A549 (cell line): ENCODE measurements around the gene FKBP1A.

ENCODE experiments used
- TF ChIP-seq, protein P1 (sequence below): fragments of 150-350 bp; IDR thresholded peaks from 2 replicates; pipeline ENCODE4 v1.6.1; 2014; ENCODE audit warnings: low read depth, mild to moderate bottlenecking, low read length
- TF ChIP-seq, protein P2 (sequence below): fragments of >200 bp; sonication (Bioruptor Twin); formaldehyde crosslinking; IDR thresholded peaks from 3 replicates; pipeline ENCODE4 v1.5.1; 2016
- TF ChIP-seq, protein P3 (sequence below): fragments of 450-650 bp; IDR thresholded peaks from 2 replicates; pipeline ENCODE4 v1.6.1; 2014; ENCODE audit warnings: antibody characterized with exemption

GRCh38 chr20:1429143-1429728 lies 36.4 kb upstream of the FKBP1A start:
- TF ChIP-seq, protein P1, sequence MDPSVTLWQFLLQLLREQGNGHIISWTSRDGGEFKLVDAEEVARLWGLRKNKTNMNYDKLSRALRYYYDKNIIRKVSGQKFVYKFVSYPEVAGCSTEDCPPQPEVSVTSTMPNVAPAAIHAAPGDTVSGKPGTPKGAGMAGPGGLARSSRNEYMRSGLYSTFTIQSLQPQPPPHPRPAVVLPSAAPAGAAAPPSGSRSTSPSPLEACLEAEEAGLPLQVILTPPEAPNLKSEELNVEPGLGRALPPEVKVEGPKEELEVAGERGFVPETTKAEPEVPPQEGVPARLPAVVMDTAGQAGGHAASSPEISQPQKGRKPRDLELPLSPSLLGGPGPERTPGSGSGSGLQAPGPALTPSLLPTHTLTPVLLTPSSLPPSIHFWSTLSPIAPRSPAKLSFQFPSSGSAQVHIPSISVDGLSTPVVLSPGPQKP = no peak
- TF ChIP-seq, protein P2, sequence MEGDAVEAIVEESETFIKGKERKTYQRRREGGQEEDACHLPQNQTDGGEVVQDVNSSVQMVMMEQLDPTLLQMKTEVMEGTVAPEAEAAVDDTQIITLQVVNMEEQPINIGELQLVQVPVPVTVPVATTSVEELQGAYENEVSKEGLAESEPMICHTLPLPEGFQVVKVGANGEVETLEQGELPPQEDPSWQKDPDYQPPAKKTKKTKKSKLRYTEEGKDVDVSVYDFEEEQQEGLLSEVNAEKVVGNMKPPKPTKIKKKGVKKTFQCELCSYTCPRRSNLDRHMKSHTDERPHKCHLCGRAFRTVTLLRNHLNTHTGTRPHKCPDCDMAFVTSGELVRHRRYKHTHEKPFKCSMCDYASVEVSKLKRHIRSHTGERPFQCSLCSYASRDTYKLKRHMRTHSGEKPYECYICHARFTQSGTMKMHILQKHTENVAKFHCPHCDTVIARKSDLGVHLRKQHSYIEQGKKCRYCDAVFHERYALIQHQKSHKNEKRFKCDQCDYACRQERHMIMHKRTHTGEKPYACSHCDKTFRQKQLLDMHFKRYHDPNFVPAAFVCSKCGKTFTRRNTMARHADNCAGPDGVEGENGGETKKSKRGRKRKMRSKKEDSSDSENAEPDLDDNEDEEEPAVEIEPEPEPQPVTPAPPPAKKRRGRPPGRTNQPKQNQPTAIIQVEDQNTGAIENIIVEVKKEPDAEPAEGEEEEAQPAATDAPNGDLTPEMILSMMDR = no peak
- TF ChIP-seq, protein P3, sequence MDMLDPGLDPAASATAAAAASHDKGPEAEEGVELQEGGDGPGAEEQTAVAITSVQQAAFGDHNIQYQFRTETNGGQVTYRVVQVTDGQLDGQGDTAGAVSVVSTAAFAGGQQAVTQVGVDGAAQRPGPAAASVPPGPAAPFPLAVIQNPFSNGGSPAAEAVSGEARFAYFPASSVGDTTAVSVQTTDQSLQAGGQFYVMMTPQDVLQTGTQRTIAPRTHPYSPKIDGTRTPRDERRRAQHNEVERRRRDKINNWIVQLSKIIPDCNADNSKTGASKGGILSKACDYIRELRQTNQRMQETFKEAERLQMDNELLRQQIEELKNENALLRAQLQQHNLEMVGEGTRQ = no peak
